HepG2 (cell line): ENCODE measurements around the gene HMCN2. TPM values are rescaled to one million over a fixed set of nuclear protein-coding genes. Genes with fewer than 3 reads are reported as not detected.
A peak's percentile ranks its signal among the peaks of the same experiment; 100 is the strongest.

Source experiments
- CREM ChIP-seq, 2 experiments: sonication (generic) in 1 of 2; formaldehyde crosslinking in 1 of 2; IDR thresholded peaks; 2 replicates each; pipeline versions ENCODE4 v1.4.0 to v1.6.1; 2016 to 2020; ENCODE audit warnings: antibody characterized with exemption in 1 of 2, mild to moderate bottlenecking in 1 of 2, missing genetic modification reagents in 1 of 2
- ELF3 ChIP-seq: IDR thresholded peaks from 2 replicates; pipeline ENCODE4 v1.6.1; 2016; ENCODE audit warnings: missing genetic modification reagents, missing compliant biosample characterization
- FOXK1 ChIP-seq: sonication (generic); formaldehyde crosslinking; IDR thresholded peaks from 2 replicates; pipeline ENCODE4 v1.4.0; 2020; ENCODE audit warnings: low read depth, missing genetic modification reagents, borderline replicate concordance
- HDAC6 ChIP-seq: fragments of 200-600 bp; sonication (generic); IDR thresholded peaks from 2 replicates; pipeline ENCODE4 v1.7.0; 2017; ENCODE audit warnings: mild to moderate bottlenecking, antibody characterized with exemption, low read length, low read depth
- HNRNPK ChIP-seq: fragments of 200-400 bp; formaldehyde crosslinking; IDR thresholded peaks from 2 replicates; pipeline ENCODE4 v1.6.1; 2018; ENCODE audit warnings: low read length, low read depth, moderate library complexity, mild to moderate bottlenecking; ENCODE audit not compliant: poor library complexity, severe bottlenecking
- NFYC ChIP-seq: IDR thresholded peaks from 2 replicates; pipeline ENCODE4 v1.6.1; 2016; ENCODE audit warnings: missing genetic modification reagents, missing compliant biosample characterization
- RAD51 ChIP-seq: fragments of 450-650 bp; IDR thresholded peaks from 2 replicates; pipeline ENCODE4 v1.6.1; 2016; ENCODE audit warnings: borderline replicate concordance
- SRSF4 ChIP-seq: fragments of 200-400 bp; formaldehyde crosslinking; IDR thresholded peaks from one replicate; pipeline ENCODE4 v1.6.1; 2018; ENCODE audit warnings: mild to moderate bottlenecking, low read depth, low read length, moderate library complexity; ENCODE audit not compliant: poor library complexity, severe bottlenecking
- SUZ12 ChIP-seq: fragments of 150-350 bp; IDR thresholded peaks from 2 replicates; pipeline ENCODE4 v1.6.1; 2014; ENCODE audit warnings: low read depth, low read length
- USF2 ChIP-seq, 2 experiments: sonication (generic) in 1 of 2; formaldehyde crosslinking in 1 of 2; IDR thresholded peaks; 2 replicates each; pipeline versions ENCODE4 v1.5.1 to v1.6.1; 2011 to 2020; ENCODE audit warnings: borderline replicate concordance in 1 of 2, low read depth in 1 of 2, low read length in 1 of 2, mild to moderate bottlenecking in 1 of 2, missing genetic modification reagents in 1 of 2, moderate library complexity in 1 of 2
- ZMYM3 ChIP-seq: sonication (generic); formaldehyde crosslinking; IDR thresholded peaks from 2 replicates; pipeline ENCODE4 v1.5.1; 2020; ENCODE audit warnings: mild to moderate bottlenecking, missing genetic modification reagents
- ZNF367 ChIP-seq: sonication (generic); formaldehyde crosslinking; IDR thresholded peaks from 2 replicates; pipeline ENCODE4 v1.4.0; 2020; ENCODE audit warnings: missing genetic modification reagents, borderline replicate concordance
- ZXDC ChIP-seq: sonication (generic); formaldehyde crosslinking; IDR thresholded peaks from 2 replicates; pipeline ENCODE4 v1.5.0; 2020; ENCODE audit warnings: mild to moderate bottlenecking, missing genetic modification reagents
- polyA plus RNA-seq, 8 experiments: library from polyadenylated mRNA; depleted of rRNA in 3 of 8; stranded (reverse) in 7 of 8; unstranded in 1 of 8; fragments of >200 nt; fragmentation: Illumina TruSeq in 4 of 8; extraction: Trizol in 4 of 8; gene quantifications; 2 replicates each; pipeline versions ENCODE4 v1.2.1 to v1.2.3, GENCODE V29; 2011 to 2016; ENCODE audit warnings: low read depth in 4 of 8, missing spikeins in 1 of 8, mixed read lengths in 1 of 8; ENCODE audit not compliant: insufficient read depth in 1 of 8
- total RNA-seq, 5 experiments: library from RNA; depleted of rRNA; stranded (reverse); fragments of >200 nt; fragmentation: Illumina TruSeq; extraction: Trizol; gene quantifications; 2 replicates each; pipeline ENCODE4 v1.2.3, GENCODE V29; 2016; ENCODE audit warnings: low read depth in 1 of 5
- TF ChIP-seq, protein P1 (sequence below): sonication (generic); formaldehyde crosslinking; IDR thresholded peaks from 2 replicates; pipeline ENCODE4 v1.4.0; 2020; ENCODE audit warnings: missing genetic modification reagents, borderline replicate concordance
- TF ChIP-seq, protein P2 (sequence below): fragments of 450-650 bp; IDR thresholded peaks from 2 replicates; pipeline ENCODE4 v1.6.1; 2016

HMCN2 gene
- total and polyA plus RNA-seq, 2 of the 13 experiments (the other 11 are each of a cell fraction or from before 2014, with no cell fraction given): 0.09 TPM; not detected in 1

GRCh38 chr9:130240410-130241197 lies 25.0 kb upstream of the HMCN2 start (continued):
- peak; percentile 70; the same call in 1 of the 2 replicates for TF ChIP-seq ELF3
- TF ChIP-seq RAD51: peak; percentile 52
- TF ChIP-seq, protein P1, sequence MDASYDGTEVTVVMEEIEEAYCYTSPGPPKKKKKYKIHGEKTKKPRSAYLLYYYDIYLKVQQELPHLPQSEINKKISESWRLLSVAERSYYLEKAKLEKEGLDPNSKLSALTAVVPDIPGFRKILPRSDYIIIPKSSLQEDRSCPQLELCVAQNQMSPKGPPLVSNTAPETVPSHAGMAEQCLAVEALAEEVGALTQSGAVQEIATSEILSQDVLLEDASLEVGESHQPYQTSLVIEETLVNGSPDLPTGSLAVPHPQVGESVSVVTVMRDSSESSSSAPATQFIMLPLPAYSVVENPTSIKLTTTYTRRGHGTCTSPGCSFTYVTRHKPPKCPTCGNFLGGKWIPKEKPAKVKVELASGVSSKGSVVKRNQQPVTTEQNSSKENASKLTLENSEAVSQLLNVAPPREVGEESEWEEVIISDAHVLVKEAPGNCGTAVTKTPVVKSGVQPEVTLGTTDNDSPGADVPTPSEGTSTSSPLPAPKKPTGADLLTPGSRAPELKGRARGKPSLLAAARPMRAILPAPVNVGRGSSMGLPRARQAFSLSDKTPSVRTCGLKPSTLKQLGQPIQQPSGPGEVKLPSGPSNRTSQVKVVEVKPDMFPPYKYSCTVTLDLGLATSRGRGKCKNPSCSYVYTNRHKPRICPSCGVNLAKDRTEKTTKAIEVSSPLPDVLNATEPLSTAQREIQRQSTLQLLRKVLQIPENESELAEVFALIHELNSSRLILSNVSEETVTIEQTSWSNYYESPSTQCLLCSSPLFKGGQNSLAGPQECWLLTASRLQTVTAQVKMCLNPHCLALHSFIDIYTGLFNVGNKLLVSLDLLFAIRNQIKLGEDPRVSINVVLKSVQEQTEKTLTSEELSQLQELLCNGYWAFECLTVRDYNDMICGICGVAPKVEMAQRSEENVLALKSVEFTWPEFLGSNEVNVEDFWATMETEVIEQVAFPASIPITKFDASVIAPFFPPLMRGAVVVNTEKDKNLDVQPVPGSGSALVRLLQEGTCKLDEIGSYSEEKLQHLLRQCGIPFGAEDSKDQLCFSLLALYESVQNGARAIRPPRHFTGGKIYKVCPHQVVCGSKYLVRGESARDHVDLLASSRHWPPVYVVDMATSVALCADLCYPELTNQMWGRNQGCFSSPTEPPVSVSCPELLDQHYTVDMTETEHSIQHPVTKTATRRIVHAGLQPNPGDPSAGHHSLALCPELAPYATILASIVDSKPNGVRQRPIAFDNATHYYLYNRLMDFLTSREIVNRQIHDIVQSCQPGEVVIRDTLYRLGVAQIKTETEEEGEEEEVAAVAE: peak; percentile 94
- no peak for TF ChIP-seq ZNF367 (CRISPR knock-in tag)
- no peak for TF ChIP-seq ZMYM3 (CRISPR knock-in tag)
- peak; percentile 94 for TF ChIP-seq USF2 (IDR thresholded peaks at IDR 0.05; ENCODE audit: low read depth, low read length)
- TF ChIP-seq USF2 (CRISPR knock-in tag; IDR thresholded peaks at IDR 0.05; ENCODE audit: borderline replicate concordance): peak; percentile 98; the same call in 1 of the 2 replicates
- TF ChIP-seq, protein P2, sequence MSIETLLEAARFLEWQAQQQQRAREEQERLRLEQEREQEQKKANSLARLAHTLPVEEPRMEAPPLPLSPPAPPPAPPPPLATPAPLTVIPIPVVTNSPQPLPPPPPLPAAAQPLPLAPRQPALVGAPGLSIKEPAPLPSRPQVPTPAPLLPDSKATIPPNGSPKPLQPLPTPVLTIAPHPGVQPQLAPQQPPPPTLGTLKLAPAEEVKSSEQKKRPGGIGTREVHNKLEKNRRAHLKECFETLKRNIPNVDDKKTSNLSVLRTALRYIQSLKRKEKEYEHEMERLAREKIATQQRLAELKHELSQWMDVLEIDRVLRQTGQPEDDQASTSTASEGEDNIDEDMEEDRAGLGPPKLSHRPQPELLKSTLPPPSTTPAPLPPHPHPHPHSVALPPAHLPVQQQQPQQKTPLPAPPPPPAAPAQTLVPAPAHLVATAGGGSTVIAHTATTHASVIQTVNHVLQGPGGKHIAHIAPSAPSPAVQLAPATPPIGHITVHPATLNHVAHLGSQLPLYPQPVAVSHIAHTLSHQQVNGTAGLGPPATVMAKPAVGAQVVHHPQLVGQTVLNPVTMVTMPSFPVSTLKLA: peak; percentile 30; the same call in 1 of the 2 replicates
- TF ChIP-seq SRSF4: no peak
- TF ChIP-seq HNRNPK: no peak
- TF ChIP-seq NFYC (CRISPR knock-in tag): peak; percentile 92
- no peak for TF ChIP-seq ZXDC (CRISPR knock-in tag)
- peak; percentile 50 for TF ChIP-seq SUZ12
- TF ChIP-seq CREM (IDR thresholded peaks at IDR 0.05): peak; percentile 62; the same call in 1 of the 2 replicates
- no peak for TF ChIP-seq CREM (CRISPR knock-in tag; IDR thresholded peaks at IDR 0.05)
- TF ChIP-seq HDAC6: no peak
- TF ChIP-seq FOXK1 (CRISPR knock-in tag): peak; percentile 44; the same call in 1 of the 2 replicates
